ENCODE measurements around the gene TAS2R10.

DNA sequence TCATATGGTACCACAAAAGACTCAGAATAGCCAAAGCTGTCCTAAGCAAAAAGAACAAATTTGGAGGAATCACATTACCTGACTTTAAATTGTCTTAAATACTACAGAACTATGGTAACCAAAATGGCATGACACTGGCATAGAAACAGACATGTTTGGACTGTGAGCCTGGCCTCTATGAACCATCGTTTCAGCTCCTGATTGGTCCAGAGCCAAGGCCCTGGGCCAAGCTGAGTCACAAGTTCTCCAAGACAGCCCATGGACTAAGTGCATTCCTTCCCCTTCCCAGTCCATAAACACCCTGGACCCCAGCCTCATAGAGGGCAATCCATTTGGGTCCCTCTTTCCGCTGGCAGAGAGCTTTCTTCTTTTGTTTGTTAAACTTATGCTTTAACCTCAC lies 35.2 kb upstream of the TAS2R10 start:
- no peak for TF ChIP-seq POLR2A (IDR thresholded peaks at IDR 0.05)
- TF ChIP-seq, protein P1, sequence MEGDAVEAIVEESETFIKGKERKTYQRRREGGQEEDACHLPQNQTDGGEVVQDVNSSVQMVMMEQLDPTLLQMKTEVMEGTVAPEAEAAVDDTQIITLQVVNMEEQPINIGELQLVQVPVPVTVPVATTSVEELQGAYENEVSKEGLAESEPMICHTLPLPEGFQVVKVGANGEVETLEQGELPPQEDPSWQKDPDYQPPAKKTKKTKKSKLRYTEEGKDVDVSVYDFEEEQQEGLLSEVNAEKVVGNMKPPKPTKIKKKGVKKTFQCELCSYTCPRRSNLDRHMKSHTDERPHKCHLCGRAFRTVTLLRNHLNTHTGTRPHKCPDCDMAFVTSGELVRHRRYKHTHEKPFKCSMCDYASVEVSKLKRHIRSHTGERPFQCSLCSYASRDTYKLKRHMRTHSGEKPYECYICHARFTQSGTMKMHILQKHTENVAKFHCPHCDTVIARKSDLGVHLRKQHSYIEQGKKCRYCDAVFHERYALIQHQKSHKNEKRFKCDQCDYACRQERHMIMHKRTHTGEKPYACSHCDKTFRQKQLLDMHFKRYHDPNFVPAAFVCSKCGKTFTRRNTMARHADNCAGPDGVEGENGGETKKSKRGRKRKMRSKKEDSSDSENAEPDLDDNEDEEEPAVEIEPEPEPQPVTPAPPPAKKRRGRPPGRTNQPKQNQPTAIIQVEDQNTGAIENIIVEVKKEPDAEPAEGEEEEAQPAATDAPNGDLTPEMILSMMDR (IDR thresholded peaks at IDR 0.05) = no peak
- no peak for TF ChIP-seq POLR2AphosphoS5 (IDR thresholded peaks at IDR 0.05)
